GM19324 (cell line): ENCODE results near the gene ESF1.
"Not testable (repeated sequence)": the region's sequence is repeated elsewhere in the genome, so short reads cannot be mapped to it uniquely, and the experiment has no call there.

Source experiments
- ATAC-seq: cut with Tn5 transposase; IDR thresholded peaks from one replicate; pipeline ENCODE4 v1.9.1; 2021; ENCODE audit warnings: mild to moderate bottlenecking, moderate library complexity; ENCODE audit not compliant: unreplicated experiment, low FRiP score

Gene ESF1

GRCh38 chr20:13788167-13788834, 3.6 kb upstream of the ESF1 start:
- ATAC-seq, result no peak

GRCh38 chr20:13786143-13786828, 1.6 kb upstream of the ESF1 start:
- no peak for ATAC-seq

- peak; percentile 16 for ATAC-seq
These were observed 337 bp downstream of the ESF1 start for GRCh38 chr20:13784271-13784892.

DNA sequence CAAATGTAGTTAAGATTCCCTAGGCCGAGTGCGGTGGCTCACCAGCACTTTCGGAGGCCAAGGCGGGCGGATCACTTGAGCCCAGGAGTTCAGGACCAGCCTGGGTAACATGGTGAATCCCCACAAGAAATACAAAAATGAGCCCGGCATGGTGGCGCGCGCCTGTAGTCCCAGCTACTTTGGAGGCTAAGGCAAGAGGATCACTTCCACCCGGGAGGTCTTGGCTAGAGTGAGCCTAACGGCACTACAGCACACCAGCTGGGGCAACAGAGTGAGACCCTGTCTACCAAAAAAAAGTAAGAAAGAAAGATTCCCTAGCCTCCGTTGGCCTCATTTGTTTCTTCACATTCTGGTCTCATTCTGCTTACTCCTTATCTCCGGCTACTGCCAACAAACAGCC, 1.2 kb downstream of the ESF1 start:
- ATAC-seq, result no peak

DNA sequence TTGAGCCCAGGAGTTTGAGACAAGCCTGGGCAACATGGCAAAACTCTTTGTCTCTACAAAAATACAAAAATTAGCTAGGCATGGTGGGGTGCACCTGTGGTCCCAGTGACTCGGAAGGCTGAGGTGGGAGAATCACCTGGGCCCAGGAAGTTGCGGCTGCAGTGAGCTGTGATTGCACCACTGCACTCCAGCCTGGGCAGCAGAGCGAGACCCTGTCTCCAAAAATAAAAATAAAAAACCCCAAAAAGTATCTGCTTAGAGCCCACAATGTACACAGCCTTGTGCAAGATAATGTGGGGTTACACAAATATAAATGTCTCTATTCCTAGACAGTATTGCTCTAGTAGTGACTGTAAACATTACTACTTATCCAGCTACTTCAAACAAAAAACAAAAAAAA, 5.9 kb downstream of the ESF1 start:
- no peak for ATAC-seq

GRCh38 chr20:13777171-13777601, 7.5 kb downstream of the ESF1 start:
- ATAC-seq, result no peak

GRCh38 chr20:13775867-13776266, 8.9 kb downstream of the ESF1 start:
- no peak for ATAC-seq

DNA sequence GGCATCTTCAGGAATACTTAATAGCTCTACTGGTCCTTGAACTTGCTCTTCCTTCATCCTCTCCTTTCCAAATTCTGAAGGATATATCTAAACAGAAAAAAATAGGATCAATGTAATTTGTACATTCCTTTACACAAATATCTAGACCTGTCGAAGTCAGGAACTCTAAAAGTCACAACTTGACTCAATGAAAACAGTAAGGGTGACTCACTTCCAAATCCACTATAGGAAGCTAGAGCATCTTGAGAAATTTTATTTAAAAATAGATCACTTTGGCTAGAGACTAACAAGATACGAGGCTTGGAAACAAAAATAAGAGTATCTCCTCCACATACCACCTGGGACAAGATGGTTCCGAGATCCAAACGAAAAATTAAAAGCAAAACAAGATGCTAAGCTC, 12.2 kb downstream of the ESF1 start:
- no peak for ATAC-seq

DNA sequence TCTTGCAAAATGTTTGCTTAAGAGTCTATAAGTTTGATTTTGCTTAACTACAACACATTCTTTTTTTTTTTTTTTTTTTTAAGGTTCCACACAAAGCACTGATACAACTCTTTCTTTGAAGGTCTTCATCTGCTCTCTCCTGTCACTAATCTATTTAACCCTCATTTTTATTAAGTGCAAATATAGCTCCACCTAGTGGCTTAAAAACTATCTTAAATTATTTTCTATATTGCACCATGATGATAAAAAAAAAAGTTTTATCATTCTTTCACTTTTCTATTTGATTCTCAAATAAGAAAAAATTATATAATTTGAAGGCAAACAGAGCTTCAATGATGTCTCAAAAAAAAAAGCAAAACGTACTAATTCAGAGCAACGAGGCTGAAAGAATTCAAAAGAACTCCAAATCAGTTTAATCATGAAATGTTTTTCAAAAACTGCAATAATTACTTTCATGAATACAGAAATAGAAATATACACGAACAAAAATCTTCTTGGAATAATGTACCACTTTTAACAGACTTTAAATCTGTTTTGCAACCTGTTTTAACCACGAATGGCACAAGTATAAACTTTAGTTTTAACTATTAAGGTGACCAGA, 12.8 kb downstream of the ESF1 start:
- ATAC-seq, result no peak

- no peak for ATAC-seq
These were observed 14.6 kb downstream of the ESF1 start for GRCh38 chr20:13770141-13770540.

DNA sequence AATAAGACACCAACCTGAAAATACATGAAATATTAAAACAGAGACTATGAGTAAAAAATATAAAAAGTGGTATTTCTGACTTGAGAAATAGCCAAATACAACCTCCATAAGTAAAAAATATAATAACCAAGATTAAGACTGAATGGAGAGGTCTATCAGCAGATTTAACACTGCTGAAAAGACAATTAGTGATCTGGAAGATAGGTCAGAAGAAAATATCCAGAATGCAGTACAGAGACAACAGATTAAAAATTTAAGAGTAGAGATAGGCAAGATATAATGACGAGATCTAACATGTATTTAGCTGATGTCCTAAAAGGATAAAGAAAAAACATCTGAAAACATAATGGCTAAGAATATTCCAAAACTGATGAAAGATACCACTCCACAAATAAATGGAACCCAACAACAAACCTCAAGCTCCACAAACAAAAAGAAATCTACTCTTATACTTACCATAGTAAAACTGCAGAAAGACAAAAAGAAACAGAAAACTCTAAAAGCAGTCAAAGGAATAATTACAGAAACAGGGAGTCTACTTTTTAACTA, 18.8 kb downstream of the ESF1 start:
- ATAC-seq, result no peak

DNA sequence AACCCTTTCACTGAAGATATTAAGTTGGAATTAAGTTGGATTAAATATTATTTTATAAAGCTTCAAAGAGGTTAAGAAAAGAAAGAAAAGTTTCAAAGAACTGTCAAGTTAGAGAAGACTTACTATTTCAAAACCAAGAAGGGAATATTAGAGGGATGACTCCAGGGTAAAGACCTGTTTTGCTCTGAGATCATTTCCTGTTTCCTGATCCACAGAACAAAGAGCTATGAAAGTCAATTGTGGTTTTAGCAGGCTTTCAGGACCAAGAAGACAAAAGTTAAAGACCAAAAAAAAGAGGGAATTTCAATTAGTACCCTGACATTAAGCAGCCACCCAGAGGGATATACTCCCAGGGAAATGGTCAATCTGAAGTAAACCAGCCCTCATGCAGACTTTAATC, 19.4 kb downstream of the ESF1 start:
- no peak for ATAC-seq

DNA sequence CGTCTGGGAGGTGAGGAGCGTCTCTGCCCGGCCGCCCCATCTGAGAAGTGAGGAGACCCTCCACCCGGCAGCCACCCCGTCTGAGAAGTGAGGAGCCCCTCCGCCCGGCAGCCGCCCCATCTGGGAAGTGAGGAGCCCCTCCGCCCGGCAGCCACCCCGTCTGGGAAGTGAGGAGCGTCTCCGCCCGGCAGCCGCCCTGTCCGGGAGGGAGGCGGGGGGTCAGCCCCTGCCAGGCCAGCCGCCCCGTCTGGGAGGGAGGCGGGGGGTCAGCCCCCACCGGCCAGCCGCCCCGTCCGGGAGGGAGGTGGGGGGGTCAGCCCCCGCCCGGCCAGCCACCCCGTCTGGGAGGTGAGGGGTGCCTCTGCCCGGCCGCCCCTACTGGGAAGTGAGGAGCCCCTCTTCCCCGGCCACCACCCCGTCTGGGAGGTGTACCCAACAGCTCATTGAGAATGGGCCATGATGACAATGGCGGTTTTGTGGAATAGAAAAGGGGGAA, 24.2 kb downstream of the ESF1 start:
- ATAC-seq, result not testable (repeated sequence)

DNA sequence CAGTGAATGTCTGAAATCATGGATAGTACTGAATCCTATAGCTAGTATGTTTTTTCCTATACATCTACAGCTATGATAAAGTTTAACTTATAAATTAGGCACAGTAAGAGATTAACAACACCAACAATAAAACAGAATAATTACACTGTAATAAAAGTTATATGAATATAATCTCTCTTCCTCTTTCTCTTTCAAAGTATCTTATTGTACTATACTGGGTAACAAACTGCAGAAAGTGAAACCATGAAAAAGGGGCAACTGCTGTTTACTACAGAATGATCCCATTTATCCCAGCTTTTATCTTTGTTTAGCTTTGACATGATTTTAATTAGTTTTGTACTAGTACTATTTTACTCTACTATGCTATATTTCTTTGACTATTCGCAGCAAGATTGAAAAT, 25.8 kb downstream of the ESF1 start:
- no peak for ATAC-seq

GRCh38 chr20:13756551-13756950, 28.2 kb downstream of the ESF1 start:
- no peak for ATAC-seq

DNA sequence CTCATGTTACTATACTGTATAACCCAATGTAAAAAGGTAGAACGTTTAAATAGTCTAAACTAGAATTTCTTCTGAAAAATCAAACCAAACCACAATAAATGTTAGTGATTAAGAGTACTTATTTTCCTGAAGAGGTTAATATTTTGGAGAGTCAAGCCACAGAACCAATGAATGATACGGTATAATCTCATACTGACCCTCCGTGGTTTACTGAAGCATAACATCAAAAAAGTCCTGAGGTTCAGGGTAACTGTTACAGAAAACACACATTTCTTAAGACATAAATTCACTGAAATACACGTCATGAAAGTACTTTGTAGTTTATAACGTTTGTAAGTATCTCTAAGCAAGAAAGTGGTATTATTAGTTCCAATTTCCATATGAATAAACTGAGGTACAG, 28.9 kb downstream of the ESF1 start:
- no peak for ATAC-seq

GRCh38 chr20:13753436-13754036, 31.2 kb downstream of the ESF1 start:
- ATAC-seq, result no peak

DNA sequence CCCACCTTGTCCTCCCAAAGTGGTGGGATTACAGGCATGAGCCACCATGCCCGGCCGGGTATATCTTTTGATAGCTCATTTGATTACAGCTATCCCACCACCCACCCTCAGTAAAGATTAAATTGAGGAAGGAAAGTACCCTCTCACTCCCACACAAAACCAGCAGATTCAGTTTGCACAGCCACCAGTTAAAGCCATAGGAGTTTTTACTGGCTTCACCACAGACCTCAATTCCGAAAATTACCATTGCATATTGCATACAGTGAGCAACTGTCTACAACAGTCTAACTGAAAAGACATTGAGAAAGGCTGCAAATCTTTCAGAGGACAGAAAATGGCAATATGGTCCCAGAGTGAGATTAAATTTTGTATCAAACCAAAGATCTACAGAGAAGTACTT, 34.9 kb downstream of the ESF1 start:
- ATAC-seq, result no peak

- ATAC-seq, result no peak
These were observed 38.9 kb downstream of the ESF1 start for GRCh38 chr20:13745784-13746183.

DNA sequence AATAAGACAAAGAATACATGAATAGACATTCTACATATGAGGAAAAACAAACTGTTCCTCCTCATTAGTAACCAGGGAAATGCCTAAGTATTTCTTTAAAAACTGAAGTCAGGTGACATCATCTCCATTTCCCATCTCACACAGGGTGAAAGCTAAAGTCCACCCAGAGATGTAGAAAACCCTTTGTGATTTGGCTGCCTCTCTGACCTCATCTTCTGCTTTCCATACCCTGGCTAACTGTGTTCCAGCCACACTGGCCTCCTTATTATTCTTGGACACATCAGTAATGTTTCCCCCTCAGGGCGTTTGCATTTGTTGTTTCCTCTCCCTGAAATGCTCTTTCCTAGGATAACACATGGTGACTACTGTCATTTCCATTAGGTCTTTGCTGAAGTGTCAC, 40.4 kb downstream of the ESF1 start:
- no peak for ATAC-seq

DNA sequence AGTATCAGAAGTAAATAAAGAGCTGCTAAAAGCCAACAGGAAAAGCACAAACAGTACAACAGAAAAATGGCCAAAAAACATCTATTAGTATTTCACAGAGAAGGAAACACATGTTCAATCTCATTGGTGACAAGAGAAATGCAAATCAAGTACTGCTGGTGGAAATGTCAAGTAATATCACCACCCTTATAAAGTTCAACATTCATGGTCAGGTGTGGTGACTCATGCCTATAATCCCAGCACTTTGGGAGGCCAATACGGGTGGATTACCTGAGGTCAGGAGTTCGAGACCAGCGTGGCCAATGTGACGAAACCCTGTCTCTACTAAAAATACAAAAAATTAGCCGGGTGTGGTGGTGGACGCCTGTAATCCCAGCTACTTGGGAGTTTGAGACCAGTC, 42.8 kb downstream of the ESF1 start:
- ATAC-seq, result no peak
